Upper lobe of left lung (tissue), 6 donors: ENCODE data around the gene ITPA. TPM values are rescaled to one million over a fixed set of nuclear protein-coding genes. Genes with fewer than 3 reads are reported as not detected.
A peak's percentile ranks its signal among the peaks of the same experiment; 100 is the strongest.

Experiments
- ATAC-seq, 2 donors: fragments of 200-7000 bp; cut with Tn5 transposase; one replicate each; pipeline ENCODE4 v1.9.1; 2022; ENCODE audit warnings: mild to moderate bottlenecking in 2 of 2, moderate library complexity in 2 of 2; ENCODE audit not compliant: low FRiP score in 2 of 2
- DNase-seq, 2 donors: peaks; one replicate each; pipeline ENCODE4 v3.0.0-alpha.2; 2019 to 2020
- H3K27ac ChIP-seq, 4 donors: fragments of 200-600 bp; sonication (generic); one replicate each; pipeline ENCODE4 v1.5.1; 2016 to 2019
- H3K27me3 ChIP-seq, 4 donors: fragments of 200-600 bp; sonication (generic); one replicate each; pipeline ENCODE4 v1.5.1; 2017 to 2019
- H3K36me3 ChIP-seq, 4 donors: fragments of 200-600 bp; sonication (generic); one replicate each; pipeline ENCODE4 v1.5.1; 2016 to 2019
- H3K4me1 ChIP-seq, 4 donors: fragments of 200-600 bp; sonication (generic); one replicate each; pipeline ENCODE4 v1.5.1; 2018 to 2019
- H3K4me3 ChIP-seq, 4 donors: fragments of 200-600 bp; sonication (generic); one replicate each; pipeline ENCODE4 v1.5.1; 2017 to 2019; ENCODE audit warnings: mild to moderate bottlenecking in 2 of 4, moderate library complexity in 1 of 4
- H3K9me3 ChIP-seq, 4 donors: fragments of 200-600 bp; sonication (generic); one replicate each; pipeline ENCODE4 v1.5.1; 2018 to 2019
- CTCF ChIP-seq, 6 experiments: fragments of 450-650 bp in 4 of 6; fragments of 200-600 bp in 2 of 6; sonication (generic) in 2 of 6; IDR thresholded peaks; one replicate each; pipeline ENCODE4 v1.5.1; 2016 to 2019; ENCODE audit warnings: antibody characterized with exemption in 6 of 6
- EP300 ChIP-seq, 4 donors: sonication (generic); formaldehyde crosslinking; IDR thresholded peaks; one replicate each; pipeline ENCODE4 v1.5.1; 2017; ENCODE audit warnings: antibody characterized with exemption in 4 of 4, control low read depth in 2 of 4
- POLR2A ChIP-seq, 4 donors: fragments of 450-650 bp; IDR thresholded peaks; one replicate each; pipeline ENCODE4 v1.5.1; 2016 to 2017; ENCODE audit warnings: antibody characterized with exemption in 4 of 4, mild to moderate bottlenecking in 2 of 4
- POLR2AphosphoS5 ChIP-seq, 2 donors: sonication (generic); formaldehyde crosslinking; IDR thresholded peaks; one replicate each; pipeline ENCODE4 v1.5.1; 2017; ENCODE audit warnings: antibody characterized with exemption in 2 of 2
- WGBS, 2 donors: methylation state at CpG; one replicate each; pipeline ENCODE4 v1.1.5; 2017 to 2018; 5-methylcytosine and 5-hydroxymethylcytosine counted together
- total RNA-seq, 6 donors: library from RNA; depleted of rRNA in 4 of 6; stranded (reverse); fragments of >200 nt in 4 of 6; gene quantifications; one replicate each; pipeline versions ENCODE4 v1.1.0 to v1.2.1, GENCODE V29; 2016 to 2021
- donor health status: DM: no; HTN: no; CAD: no; lungs with moderate emphysema.
- donor health status: DM: no; HTN: yes; CAD: no; lungs with severe emphysema.

Gene ITPA
- total RNA-seq, 6 donors from 2014 or later: 31.5 to 58.5 (median 43.3) TPM

- H3K9me3 ChIP-seq: no peaks in the 10 kb centered on the region
- 81 to 83% methylated on average over 14 of the region's 14 CpGs for WGBS, 2 donors
- no peak for ATAC-seq
- TF ChIP-seq POLR2AphosphoS5 (IDR thresholded peaks at IDR 0.05) (no peak), POLR2A (IDR thresholded peaks at IDR 0.05) (no peak), CTCF (IDR thresholded peaks at IDR 0.05) (no peak), EP300 (IDR thresholded peaks at IDR 0.05) (no peak)
- DNase-seq: no peak
- no peaks in the 10 kb centered on the region for H3K36me3 ChIP-seq
- H3K27me3 ChIP-seq: peaks cover 0 to 9% (median 2%) of the 10 kb centered on the region in 4 donors
- H3K4me1 ChIP-seq: peaks cover 9 to 26% (median 20%) of the 10 kb centered on the region in 4 donors
- no peak overlapping the region for H3K4me3 ChIP-seq
- H3K27ac ChIP-seq: no peak overlapping the region
Observed at GRCh38 chr20:3171391-3172125, 37.7 kb upstream of the ITPA start.

GRCh38 chr20:3172126-3172932 lies 37.0 kb upstream of the ITPA start:
- DNase-seq: no peak
- Histone ChIP-seq H3K9me3 (no peaks in the 10 kb centered on the region), H3K27ac (peak overlapping the region in 1 of 4 donors; percentile 85), H3K4me3 (peak overlapping the region; percentile 73 to 98 (median 90)), H3K36me3 (no peaks in the 10 kb centered on the region), H3K27me3 (peaks cover 0 to 9% (median 2%) of the 10 kb centered on the region in 4 donors), H3K4me1 (peaks cover 9 to 26% (median 20%) of the 10 kb centered on the region in 4 donors)
- WGBS, 2 donors: 46 to 59% methylated on average over 4 to 5 of the region's 5 CpGs
- ATAC-seq: no peak
- TF ChIP-seq POLR2A (IDR thresholded peaks at IDR 0.05) (no peak), POLR2AphosphoS5 (IDR thresholded peaks at IDR 0.05) (no peak), CTCF (IDR thresholded peaks at IDR 0.05) (no peak), EP300 (IDR thresholded peaks at IDR 0.05) (no peak)

- peaks cover 9 to 26% (median 20%) of the 10 kb centered on the region in 4 donors for H3K4me1 ChIP-seq
- DNase-seq: peak; percentile 71 to 94
- WGBS, 2 donors: 0% methylated on average over 27 of the region's 62 CpGs; no CpG with 5 or more reads in 1 of the 2 donors
- peak within 1 kb of the TSS; percentile 45 to 85 (median 80) for H3K27ac ChIP-seq
- peak within 1 kb of the TSS; percentile 73 to 98 (median 90) for H3K4me3 ChIP-seq
- peak; percentile 58 to 83 for ATAC-seq
- TF ChIP-seq POLR2A (IDR thresholded peaks at IDR 0.05): peak in 3 of 4 donors; percentile 54 to 65 (median 57)
- TF ChIP-seq POLR2AphosphoS5 (IDR thresholded peaks at IDR 0.05): peak in 1 of 2 donors; percentile 14
- TF ChIP-seq EP300 (IDR thresholded peaks at IDR 0.05): no peak
- H3K27me3 ChIP-seq: peaks cover 0 to 4% (median under 1%) of the 10 kb centered on the region in 4 donors
- H3K36me3 ChIP-seq: no peaks in the 10 kb centered on the region
- H3K9me3 ChIP-seq: no peaks in the 10 kb centered on the region
Observed at GRCh38 chr20:3172933-3173609, 36.2 kb upstream of the ITPA start, which contains the start of gene LZTS3. TSS of gene LZTS3 (minus strand) at chr20:3173549. CDS start at chr20:3167163, 6,386 bp downstream.

- ATAC-seq: peak; percentile 91 to 98
- no peaks in the 10 kb centered on the region for H3K36me3 ChIP-seq
- WGBS, 2 donors: 2% methylated on average over 23 to 50 of the region's 84 CpGs
- no peaks in the 10 kb centered on the region for H3K27me3 ChIP-seq
- peak in 3 of 6 experiments; percentile 13 to 57 (median 26) for TF ChIP-seq CTCF (IDR thresholded peaks at IDR 0.05)
- TF ChIP-seq EP300 (IDR thresholded peaks at IDR 0.05): peak in 1 of 4 donors; percentile 34
- TF ChIP-seq POLR2AphosphoS5 (IDR thresholded peaks at IDR 0.05): peak in 1 of 2 donors; percentile 39
- TF ChIP-seq POLR2A (IDR thresholded peaks at IDR 0.05): no peak
- peak overlapping the region; percentile 70 to 98 (median 81) for H3K4me3 ChIP-seq
- peaks cover 9 to 26% (median 18%) of the 10 kb centered on the region in 4 donors for H3K4me1 ChIP-seq
- peak overlapping the region; percentile 21 to 85 (median 80) for H3K27ac ChIP-seq
- no peaks in the 10 kb centered on the region for H3K9me3 ChIP-seq
- peak; percentile 88 to 99 for DNase-seq
Observed at GRCh38 chr20:3173610-3174441, 35.5 kb upstream of the ITPA start.
